HG03064 (cell line): Measurements from ENCODE around the gene LY6G6F.

Experiments used
- ATAC-seq: cut with Tn5 transposase; IDR thresholded peaks from one replicate; pipeline ENCODE4 v1.9.1; 2021; ENCODE audit warnings: low read depth; ENCODE audit not compliant: unreplicated experiment

Gene LY6G6F

DNA sequence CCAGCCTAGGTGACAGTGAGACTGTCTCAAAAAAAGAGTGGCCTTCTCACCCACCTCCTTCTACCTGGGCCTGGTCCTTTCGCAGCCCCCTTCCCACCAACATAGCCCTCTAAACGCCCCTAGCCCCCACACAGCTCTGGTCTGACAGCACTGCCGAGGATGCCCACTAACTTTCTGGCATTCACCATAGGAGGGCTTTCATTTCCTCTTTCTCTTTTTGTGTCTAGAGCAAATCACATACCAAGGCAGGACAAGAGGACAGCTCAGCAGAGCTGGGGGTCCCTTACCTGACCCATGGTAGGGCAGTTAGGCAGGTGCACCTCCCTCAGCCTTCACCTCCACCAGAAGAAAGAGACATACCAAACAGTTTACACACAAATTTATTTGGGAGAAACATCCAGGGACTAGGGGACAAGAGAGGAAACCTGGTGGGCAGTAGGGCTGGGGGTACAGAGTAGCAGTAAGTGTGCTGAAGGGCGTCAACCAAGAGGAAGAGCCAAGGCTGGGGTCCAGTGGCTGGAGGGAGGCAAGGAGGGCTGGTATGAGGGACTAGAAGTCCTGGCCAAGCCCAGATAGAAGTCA is 30.3 kb upstream of the LY6G6F start:
- ATAC-seq: no peak

- ATAC-seq: no peak
These were observed 29.8 kb upstream of the LY6G6F start for GRCh38 chr6:31676904-31677303.

GRCh38 chr6:31677955-31678354 is 28.7 kb upstream of the LY6G6F start:
- ATAC-seq: no peak

GRCh38 chr6:31680226-31681134 is 26.2 kb upstream of the LY6G6F start, which contains the start of gene LY6G5C:
LY6G5C (minus strand) TSS chr6:31681067; CDS start chr6:31680373, 694 bp downstream.
- ATAC-seq: no peak

DNA sequence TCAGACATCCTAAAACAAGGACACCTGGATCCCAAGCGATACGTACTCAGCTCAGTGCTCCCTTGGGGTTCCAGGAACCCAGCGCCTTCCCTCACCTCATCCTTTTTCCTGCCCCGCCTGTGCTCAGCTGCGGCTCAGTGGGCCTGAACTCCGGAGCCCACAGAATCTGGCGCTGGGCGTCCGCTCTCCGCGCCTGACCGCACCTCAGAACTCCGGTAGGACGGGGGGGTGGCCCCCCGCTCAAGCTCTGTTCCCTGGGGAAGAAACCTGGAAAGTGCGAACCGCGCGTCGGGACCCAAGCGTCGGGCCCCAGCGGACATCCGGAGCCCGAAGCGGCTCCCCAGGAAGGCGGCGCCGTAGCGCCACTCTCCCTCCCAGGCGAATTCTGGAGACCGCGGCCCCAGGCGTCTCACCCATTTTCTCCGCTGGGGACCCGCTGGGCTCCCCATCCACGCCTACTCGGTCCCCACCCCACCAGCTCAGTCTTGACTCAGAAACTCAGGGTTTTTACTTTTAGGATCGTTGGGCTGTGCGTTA is 25.5 kb upstream of the LY6G6F start:
- no peak for ATAC-seq

GRCh38 chr6:31683591-31683990 is 23.1 kb upstream of the LY6G6F start:
- ATAC-seq: no peak

- no peak for ATAC-seq
These were observed 20.2 kb upstream of the LY6G6F start for GRCh38 chr6:31686483-31686882.

- ATAC-seq: no peak
These were observed 19.3 kb upstream of the LY6G6F start for GRCh38 chr6:31687321-31687720.

DNA sequence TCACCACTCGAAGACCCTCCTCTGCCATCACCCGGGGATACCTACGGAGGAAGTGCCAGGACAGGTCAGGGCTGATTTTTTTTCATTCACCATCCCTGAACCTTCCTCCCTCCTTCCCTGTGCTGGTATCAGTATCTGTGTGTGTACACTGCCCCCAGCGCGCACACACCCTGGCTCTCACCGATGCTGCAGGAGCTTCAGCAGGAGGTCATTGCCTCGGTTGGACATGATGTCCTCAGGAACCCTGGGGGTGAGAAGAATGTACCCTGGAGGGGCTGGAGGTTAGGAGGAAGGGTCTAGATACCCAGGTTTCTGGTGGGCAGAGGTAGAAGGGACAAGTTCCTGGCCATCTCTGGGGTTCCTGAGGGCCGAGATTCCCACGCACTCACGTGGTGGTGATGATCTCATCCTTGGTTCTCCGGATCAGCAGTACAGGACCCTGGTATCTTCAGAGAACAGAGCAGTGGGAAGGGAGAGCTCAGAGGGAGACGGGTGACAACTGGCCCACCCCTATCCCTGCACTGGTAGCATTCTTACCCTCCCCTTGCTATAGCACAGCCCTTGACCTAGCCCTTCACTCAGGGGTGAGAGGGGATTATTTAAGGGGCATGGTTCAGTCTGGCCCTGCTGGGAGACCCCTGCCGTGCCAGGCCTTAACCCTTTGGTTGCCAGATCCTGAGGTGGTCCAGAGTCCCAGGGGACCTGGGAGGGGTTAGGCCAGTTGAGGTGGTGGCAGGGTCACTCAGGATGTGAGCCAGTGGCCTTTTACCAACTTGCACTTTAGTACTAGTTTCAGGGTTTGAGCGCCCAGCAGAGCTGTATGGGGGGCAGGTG is 18.6 kb upstream of the LY6G6F start:
- ATAC-seq: no peak

DNA sequence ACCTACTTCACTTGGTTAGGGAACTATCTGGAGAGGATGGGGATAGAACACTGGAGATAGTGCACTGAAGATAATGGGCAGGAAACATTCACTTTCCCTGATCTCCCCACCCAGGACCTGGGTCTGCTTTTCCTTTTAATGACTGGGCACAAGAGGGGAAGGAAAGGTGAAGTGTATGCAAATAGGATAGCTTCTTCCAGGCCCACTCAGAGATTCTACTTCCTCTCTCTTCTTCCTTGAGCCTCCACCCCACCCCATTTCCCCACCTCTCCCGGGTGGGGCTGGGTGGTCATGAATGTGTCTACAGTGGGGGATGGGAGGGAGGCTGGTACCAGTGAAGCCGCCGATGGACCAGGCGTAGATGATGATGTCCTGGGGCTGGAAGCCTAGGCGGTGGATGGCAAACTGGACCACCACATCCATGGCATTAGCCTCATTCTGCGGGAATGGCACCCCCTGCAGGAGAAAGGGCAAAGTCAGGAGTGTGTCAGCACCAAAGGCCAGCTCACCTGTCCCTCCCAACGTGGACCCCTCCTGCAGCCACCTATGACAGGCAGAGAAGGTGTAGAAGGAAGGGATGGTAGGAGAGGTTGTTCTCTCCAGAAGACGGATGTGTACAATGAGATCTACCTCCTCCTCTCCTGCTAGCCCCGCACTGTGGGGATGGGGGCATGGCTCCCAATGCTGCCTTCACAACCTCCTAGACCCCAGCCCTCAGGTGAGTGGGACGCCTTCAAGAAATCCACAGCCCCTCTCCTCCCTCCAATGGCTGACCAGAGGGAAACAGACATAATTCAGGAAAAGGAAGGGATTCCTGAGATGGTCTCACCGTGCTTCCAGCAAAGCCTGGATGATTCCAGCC is 17.2 kb upstream of the LY6G6F start:
- no peak for ATAC-seq

- ATAC-seq: no peak
These were observed 16.2 kb upstream of the LY6G6F start for GRCh38 chr6:31690231-31691077.

GRCh38 chr6:31691078-31691463 is 15.6 kb upstream of the LY6G6F start:
- ATAC-seq: no peak

GRCh38 chr6:31691564-31692108 is 15.0 kb upstream of the LY6G6F start:
- no peak for ATAC-seq

DNA sequence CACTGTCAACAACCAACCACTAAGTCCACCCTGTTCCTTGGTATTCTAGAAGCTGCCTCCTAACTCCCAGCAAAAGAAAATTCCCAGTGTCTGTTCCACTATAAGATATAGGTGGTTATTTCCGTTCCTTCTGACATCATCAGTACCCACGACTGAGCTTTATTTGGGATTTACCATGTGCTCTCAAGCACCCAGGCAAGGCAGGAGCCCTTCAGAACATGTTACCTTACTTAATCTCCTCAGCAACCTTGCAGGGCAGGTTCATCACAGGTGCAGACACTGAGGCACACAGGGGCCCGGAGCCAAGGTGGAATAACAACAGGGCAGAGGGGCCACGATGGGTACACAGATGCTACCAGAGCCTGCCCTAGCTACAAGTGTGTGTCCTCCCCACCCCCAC is 14.3 kb upstream of the LY6G6F start:
- no peak for ATAC-seq

- ATAC-seq: no peak
These were observed 13.8 kb upstream of the LY6G6F start for GRCh38 chr6:31692886-31693285.

DNA sequence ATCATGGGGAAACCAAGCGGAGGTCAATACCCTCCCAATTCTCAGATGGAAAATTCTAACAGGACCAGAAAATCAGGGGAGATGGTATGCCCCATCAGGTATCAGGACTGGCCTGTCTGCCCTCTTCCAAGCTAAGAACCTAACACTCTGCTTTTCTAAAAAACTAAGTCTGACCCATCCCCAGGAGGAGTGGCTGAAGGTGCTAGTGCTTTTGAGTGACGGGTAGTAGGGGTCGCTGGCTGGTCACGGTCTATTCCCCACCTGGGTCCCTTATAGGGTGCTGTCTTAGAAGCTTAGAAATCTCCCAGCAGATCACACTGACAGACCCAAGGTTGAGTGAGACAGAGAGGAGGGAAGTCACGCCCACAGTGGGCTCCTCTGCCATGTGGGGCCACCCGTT is 13.1 kb upstream of the LY6G6F start:
- ATAC-seq: no peak

GRCh38 chr6:31697555-31697954 is 9.1 kb upstream of the LY6G6F start:
- ATAC-seq: no peak

DNA sequence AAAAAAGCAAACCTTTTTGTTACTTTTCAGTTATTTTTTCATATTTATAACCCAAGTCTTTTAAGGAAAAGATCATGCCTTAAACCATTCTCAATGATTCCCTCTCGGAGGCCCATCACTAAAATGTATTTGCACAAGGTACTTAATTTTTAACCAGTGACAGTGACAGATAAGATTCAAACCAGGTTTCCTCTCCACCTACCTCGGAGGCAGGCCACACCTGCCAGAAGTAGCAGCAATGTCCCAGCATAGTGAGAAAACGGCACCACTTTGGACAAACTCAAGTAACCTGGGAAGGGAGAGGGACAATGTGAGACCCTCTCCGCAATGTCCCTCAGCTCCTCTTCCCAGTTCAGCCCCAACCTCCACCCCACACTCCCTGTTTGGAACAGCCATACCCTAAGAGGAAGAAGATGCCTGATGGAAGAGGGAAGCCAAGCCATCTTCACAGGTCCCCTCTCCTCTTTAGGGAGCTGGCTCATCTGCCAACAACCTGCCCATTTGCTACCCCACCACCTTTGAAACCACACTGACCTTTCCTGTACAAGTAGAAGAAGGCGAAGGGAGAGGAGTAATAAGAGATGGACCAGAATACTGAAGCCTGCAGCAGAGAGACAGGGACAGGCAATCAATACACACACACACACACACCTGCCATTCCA is 5.8 kb upstream of the LY6G6F start:
- ATAC-seq: no peak
